ENCODE results near the gene VARS2.

VARS2 gene

DNA sequence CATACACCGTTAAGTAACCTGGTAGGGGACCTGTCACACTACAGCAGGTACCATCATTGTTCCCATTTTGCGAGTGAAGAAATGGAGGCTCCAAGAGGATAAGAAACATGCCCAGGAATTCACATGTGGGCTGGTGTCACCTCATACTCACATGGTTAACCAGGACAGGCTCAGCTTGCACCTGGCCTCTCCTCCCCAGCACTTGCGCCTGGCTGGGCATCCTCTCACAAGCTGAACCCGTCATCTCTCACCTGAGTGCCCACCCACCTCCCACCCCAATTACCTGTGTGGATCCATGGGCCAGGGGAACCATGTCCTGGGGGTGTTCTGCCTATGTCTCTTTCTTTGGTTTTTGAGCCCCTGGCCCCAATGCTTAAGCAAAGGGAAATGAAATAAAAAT is 16.5 kb downstream of the VARS2 start:
- no peak overlapping the region for H3K4me3 ChIP-seq (ENCODE audit: low read depth, low read length)
- TF ChIP-seq, protein P1, sequence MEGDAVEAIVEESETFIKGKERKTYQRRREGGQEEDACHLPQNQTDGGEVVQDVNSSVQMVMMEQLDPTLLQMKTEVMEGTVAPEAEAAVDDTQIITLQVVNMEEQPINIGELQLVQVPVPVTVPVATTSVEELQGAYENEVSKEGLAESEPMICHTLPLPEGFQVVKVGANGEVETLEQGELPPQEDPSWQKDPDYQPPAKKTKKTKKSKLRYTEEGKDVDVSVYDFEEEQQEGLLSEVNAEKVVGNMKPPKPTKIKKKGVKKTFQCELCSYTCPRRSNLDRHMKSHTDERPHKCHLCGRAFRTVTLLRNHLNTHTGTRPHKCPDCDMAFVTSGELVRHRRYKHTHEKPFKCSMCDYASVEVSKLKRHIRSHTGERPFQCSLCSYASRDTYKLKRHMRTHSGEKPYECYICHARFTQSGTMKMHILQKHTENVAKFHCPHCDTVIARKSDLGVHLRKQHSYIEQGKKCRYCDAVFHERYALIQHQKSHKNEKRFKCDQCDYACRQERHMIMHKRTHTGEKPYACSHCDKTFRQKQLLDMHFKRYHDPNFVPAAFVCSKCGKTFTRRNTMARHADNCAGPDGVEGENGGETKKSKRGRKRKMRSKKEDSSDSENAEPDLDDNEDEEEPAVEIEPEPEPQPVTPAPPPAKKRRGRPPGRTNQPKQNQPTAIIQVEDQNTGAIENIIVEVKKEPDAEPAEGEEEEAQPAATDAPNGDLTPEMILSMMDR (IDR thresholded peaks at IDR 0.05; ENCODE audit: low read depth, low read length): no peak

DNA sequence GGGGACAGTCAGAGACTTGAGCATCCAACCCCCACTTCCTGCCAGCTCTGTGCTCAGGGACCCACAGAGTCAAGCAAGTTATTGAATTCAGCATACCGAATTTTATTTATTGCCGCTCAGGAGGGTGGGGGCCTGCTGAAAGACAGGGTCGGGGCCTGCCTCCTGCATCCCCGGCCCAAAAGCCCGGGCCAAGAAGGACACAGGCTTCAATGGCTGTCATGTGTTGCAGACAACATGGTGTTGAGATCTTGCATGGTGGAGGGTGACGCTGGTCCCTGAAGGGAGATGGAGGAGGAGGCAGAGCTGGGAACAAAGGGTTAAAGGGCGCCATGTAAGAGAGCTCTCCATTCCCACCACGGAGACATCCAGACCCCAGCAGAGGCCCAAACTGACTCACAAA is 17.2 kb downstream of the VARS2 start:
- TF ChIP-seq, protein P1 (IDR thresholded peaks at IDR 0.05; ENCODE audit: low read depth, low read length): no peak
- no peak overlapping the region for H3K4me3 ChIP-seq (ENCODE audit: low read depth, low read length)

DNA sequence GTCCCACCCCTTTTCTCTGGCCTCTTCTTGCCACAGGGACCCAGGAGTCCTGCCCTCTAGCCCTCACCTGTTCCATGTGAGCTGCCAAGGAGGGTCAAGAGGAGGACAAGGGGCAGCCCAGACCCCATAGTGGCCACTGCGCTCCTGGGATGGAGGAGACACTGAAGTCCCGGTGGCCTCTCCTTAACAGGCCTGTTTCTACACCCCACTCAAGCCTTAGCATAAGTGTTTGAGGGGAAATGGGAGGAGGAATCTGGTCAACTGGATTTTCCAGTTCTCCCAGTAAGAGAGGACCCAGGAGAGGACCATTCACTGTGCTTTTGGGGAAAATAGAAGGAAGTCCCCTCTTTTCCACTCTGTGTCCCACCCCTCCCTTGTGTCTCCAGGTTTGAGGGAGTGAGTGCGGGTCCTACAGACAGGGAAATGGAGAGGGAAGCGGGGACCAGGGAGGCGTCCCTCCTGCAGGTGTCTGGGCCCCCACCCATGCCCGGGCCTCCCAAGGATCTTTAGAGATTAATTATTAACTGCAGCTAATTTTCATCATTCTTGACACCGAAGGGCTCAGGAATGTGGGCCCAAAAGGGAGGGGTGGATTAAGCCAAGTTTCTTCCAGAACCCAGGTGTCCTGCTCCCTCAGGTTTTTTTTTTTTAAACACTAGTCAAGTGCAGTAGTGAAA is 18.1 kb downstream of the VARS2 start, which contains the start of gene SFTA2:
Gene SFTA2, minus strand, starts transcription at position 202 of the 677 bp plus-strand sequence. Its CDS starts 74 bp downstream, at position 128.
- no peak within 1 kb of the TSS for H3K4me3 ChIP-seq (ENCODE audit: low read depth, low read length)
- TF ChIP-seq, protein P1 (IDR thresholded peaks at IDR 0.05; ENCODE audit: low read depth, low read length): no peak

DNA sequence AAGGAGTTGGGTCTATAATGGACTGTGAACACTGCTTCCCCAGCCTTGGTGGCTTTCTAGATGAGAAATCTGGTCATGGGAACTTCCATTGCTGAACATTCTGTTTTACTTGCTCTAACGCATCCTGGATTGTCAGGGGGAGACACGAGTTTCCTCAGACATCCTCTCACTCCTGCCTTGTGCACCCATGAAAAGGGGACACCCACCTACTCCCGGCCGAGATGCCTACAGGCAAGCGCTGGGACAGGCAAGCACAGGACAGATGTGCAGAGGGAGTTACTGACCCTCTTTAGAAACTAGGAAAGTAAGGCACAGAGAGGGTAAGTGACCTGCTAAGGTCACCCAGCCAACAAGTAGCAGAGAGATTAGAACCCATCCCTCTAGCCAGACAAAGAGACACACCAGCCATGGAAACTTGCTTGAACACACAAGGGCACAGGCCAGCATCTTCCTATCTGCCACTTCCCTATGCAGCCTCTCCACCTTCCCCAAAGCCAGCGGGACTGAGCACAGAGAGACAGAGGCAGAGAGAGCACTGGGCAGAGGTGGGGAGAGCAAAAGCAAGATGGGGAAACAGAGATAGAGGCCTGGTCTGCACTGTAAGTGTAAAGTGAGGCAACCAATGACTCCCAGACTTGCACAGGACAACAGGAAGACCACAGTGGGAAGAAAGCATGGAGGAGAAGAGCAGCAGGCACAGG is 18.8 kb downstream of the VARS2 start:
- TF ChIP-seq, protein P1 (IDR thresholded peaks at IDR 0.05; ENCODE audit: low read depth, low read length): no peak
- no peak overlapping the region for H3K4me3 ChIP-seq (ENCODE audit: low read depth, low read length)

DNA sequence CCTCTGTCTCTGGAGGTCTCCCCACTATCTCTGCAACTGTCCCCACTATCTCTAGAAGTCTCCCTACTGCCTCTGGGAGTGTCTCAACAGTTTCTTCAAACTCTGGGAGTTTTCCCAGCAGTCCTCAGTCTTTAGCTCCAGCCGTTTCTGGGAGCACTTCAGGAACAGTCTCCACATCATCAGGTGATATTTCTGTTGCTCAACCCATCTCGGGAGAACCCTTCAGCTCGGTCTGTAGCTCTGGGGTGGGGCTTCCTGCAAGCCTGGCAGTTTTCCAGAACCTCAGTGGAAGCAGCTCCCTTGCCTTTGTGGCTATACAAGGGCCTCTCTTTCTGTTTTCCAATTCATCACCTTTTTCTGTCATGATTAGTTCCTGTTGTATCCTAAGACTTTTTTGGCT is 21.0 kb downstream of the VARS2 start:
- no peak overlapping the region for H3K4me3 ChIP-seq (ENCODE audit: low read depth, low read length)
- TF ChIP-seq, protein P1 (IDR thresholded peaks at IDR 0.05; ENCODE audit: low read depth, low read length): no peak

DNA sequence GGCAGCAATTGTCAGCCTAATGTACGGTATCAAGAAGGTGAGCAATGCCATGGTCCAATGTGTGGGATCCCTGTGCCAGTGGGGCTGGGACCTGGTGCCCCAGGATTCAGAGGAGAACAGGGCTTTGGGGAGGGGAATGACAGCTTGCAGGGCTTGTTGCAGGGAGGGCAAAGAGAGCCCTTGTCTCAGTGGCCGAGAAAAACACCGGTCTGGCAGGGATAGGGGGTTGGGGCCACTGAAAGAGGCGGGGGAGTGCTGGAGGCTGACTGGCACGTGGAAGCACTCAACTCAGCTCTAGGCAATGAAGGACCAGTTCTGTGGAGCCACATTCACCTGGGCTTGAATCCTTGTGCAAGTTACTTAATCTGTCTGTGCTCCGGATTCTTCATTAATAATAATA is 23.2 kb downstream of the VARS2 start:
- H3K4me3 ChIP-seq (ENCODE audit: low read depth, low read length): no peak overlapping the region
- TF ChIP-seq, protein P1 (IDR thresholded peaks at IDR 0.05; ENCODE audit: low read depth, low read length): no peak

GRCh38 chr6:30938730-30939129 is 24.7 kb downstream of the VARS2 start:
- TF ChIP-seq, protein P1 (IDR thresholded peaks at IDR 0.05; ENCODE audit: low read depth, low read length): no peak

More at GRCh38 chr6:30938730-30939129, 24.7 kb downstream of the VARS2 start:
- H3K4me3 ChIP-seq (ENCODE audit: low read depth, low read length): no peak overlapping the region
